ENCODE data around the gene OSGEPL1.

DNA sequence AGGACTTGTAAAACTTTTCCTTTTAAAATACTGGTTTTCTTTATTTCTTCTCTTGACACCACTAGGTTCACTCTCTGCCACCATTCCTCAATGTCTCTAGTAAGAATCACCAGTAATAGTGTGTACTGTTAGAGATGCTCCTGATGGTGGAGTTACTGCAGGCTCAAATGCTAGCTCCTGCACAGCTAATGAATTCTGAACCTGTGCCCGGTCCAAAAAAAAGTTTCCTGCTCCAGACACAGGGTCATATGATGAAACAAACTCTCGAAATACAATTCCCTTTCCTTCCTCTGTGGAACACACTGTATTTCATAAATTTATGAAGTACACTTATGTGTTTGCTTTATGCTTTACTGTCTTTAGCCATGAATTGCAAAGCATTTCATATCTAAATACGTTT is 40.8 kb upstream of the OSGEPL1 start:
- TF ChIP-seq POLR2A (IDR thresholded peaks at IDR 0.05) (no peak), POLR2AphosphoS5 (IDR thresholded peaks at IDR 0.05) (no peak)
